WERI-Rb-1 (cell line): ENCODE measurements around the gene AEBP1.

Experiments used
- DNase-seq: peaks from one replicate; pipeline ENCODE4 v3.0.0-alpha.2; 2020
- H3K27ac ChIP-seq: fragments of 250-450 bp; sonication (Bioruptor Pico); 2 replicates; pipeline ENCODE4 v1.5.1; 2020; ENCODE audit warnings: mild to moderate bottlenecking, moderate library complexity
- H3K27me3 ChIP-seq: fragments of 250-450 bp; sonication (Bioruptor Pico); 2 replicates; pipeline ENCODE4 v1.5.1; 2021; ENCODE audit warnings: mild to moderate bottlenecking, low read depth, moderate library complexity; ENCODE audit not compliant: insufficient read depth, severe bottlenecking
- H3K36me3 ChIP-seq: fragments of 250-450 bp; sonication (Bioruptor Pico); 2 replicates; pipeline ENCODE4 v1.5.1; 2020; ENCODE audit warnings: mild to moderate bottlenecking, moderate library complexity
- H3K4me3 ChIP-seq: 2 replicates; pipeline ENCODE4 v1.5.1; 2011; ENCODE audit warnings: low read depth, mild to moderate bottlenecking, control low read depth, low read length
- H3K9me3 ChIP-seq: fragments of 250-450 bp; sonication (Bioruptor Pico); 2 replicates; pipeline ENCODE4 v1.5.1; 2021; ENCODE audit warnings: mild to moderate bottlenecking, moderate library complexity; ENCODE audit not compliant: severe bottlenecking
- CTCF ChIP-seq: IDR thresholded peaks from 2 replicates; pipeline ENCODE4 v1.5.1; 2011; ENCODE audit warnings: low read depth, mild to moderate bottlenecking, control low read depth, inconsistent platforms, low read length

AEBP1 gene

GRCh38 chr7:44087911-44088838, 16.0 kb upstream of the AEBP1 start:
- H3K27me3 ChIP-seq = no peaks in the 10 kb centered on the region
- no peak overlapping the region for H3K4me3 ChIP-seq
- no peak for TF ChIP-seq CTCF
- H3K27ac ChIP-seq = no peak overlapping the region
- no peaks in the 10 kb centered on the region for H3K9me3 ChIP-seq
- no peaks in the 10 kb centered on the region for H3K36me3 ChIP-seq
- DNase-seq = no peak

GRCh38 chr7:44093102-44093641, 11.0 kb upstream of the AEBP1 start:
- TF ChIP-seq CTCF = no peak
- no peak for DNase-seq
- Histone ChIP-seq H3K27ac (no peak overlapping the region), H3K36me3 (no peaks in the 10 kb centered on the region), H3K9me3 (no peaks in the 10 kb centered on the region), H3K4me3 (no peak overlapping the region), H3K27me3 (no peaks in the 10 kb centered on the region)

GRCh38 chr7:44094365-44094764, 9.8 kb upstream of the AEBP1 start:
- H3K9me3 ChIP-seq = no peaks in the 10 kb centered on the region
- no peaks in the 10 kb centered on the region for H3K27me3 ChIP-seq
- H3K36me3 ChIP-seq = no peaks in the 10 kb centered on the region
- no peak overlapping the region for H3K27ac ChIP-seq
- H3K4me3 ChIP-seq = no peak overlapping the region
- TF ChIP-seq CTCF = no peak
- no peak for DNase-seq

- no peak for TF ChIP-seq CTCF
- Histone ChIP-seq H3K9me3 (no peaks in the 10 kb centered on the region), H3K27me3 (no peaks in the 10 kb centered on the region), H3K27ac (no peak overlapping the region), H3K36me3 (no peaks in the 10 kb centered on the region), H3K4me3 (no peak overlapping the region)
- no peak for DNase-seq
Observed at GRCh38 chr7:44094883-44095592, 9.1 kb upstream of the AEBP1 start.

GRCh38 chr7:44095781-44096180, 8.4 kb upstream of the AEBP1 start:
- DNase-seq = no peak
- no peaks in the 10 kb centered on the region for H3K9me3 ChIP-seq
- H3K27me3 ChIP-seq = no peaks in the 10 kb centered on the region
- no peak overlapping the region for H3K27ac ChIP-seq
- no peaks in the 10 kb centered on the region for H3K36me3 ChIP-seq
- TF ChIP-seq CTCF = no peak
- H3K4me3 ChIP-seq = no peak overlapping the region
